Kidney tubule cell (primary cell): ENCODE measurements around the gene FAM78A.
"Not testable (repeated sequence)": the region's sequence is repeated elsewhere in the genome, so short reads cannot be mapped to it uniquely, and the experiment has no call there.

Experiments
- DNase-seq: peaks from one replicate; pipeline ENCODE4 v3.0.0-alpha.2; 2018; ENCODE audit warnings: low spot score

Gene FAM78A

DNA sequence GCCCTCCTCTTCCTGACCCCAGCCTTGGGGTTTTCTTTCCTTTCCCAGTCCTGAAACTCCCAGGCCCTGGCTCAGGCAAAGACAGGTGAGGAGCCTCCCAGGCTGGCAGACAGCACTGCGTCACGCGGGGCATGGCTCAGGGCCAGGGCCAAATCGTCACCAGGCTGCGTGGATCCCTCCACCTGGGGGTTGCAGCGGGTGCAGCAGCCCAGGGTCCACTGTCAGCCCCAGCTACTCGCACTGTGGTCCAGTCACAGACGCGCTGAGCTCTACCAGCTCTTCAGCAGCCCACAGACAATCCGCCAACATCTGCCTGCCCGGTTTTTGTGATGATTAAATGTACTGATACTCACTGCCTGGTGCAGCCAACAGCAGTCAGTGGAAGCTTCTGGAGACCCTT, 12.1 kb downstream of the FAM78A start:
- no peak for DNase-seq

DNA sequence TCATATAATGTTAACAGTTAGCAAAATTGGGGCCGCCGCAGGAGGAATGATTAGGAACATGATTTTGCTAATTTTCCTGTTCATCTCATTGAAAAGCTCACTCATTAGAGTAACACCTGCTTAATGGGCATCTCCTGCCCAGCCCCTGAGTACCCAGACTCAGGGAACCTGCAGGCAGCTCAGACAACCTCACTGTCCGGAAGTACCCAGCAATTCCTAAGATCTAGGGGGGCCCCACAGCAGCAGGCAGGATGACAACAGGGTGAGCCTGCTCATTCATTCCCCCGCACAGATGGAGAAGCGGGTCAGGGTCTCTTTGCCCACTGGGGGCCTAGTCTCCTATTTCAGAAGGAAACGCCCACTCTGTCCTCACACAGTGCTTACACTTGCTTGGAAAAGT, 12.6 kb downstream of the FAM78A start:
- no peak for DNase-seq

DNA sequence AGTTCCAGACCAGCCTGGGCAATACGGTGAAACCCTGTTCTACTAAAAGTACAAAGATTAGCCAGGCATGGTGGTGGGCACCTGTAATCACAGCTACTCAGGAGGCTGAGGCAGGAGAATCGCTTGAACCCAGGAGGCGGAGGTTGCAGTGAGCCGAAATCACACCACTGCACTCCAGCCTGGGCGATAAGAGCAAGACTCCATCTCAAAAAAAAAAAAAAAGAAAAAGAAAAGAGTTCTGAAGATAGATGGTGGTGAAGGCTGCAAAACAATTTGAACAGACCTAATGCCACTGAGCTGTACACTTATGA, 13.3 kb downstream of the FAM78A start:
- not testable (repeated sequence) for DNase-seq

DNA sequence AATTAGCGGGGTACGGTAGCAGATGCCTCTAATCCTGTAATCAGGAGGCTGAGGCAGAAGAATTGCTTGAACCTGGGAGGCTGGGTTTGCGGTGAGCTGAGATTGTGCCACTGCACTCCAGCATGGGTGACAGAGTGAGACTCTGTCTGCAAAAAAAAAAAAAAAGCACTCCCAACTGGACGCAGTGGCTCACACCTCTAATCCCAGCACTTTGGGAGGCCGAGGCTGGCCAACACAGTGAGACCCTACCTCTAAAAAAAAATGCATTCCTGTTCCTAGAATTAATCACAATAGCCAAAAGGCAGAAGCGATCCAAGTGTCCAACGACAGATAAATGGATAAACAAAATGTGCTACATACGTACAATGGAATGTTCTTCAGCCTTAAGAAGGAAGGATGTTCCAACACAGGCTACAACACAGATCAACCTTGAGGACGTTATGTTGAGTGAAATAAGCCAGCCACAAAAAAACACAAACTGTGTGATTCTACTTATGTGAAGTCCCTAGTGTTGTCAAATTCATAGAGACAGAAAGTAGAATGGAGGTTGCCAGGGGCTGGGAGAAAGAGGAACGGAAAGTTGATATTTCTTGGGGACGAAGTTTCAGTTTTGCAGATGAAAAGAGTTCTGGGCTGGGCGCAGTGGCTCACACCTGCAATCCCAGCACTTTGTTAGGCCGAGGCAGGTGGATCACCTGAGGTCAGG, 13.8 kb downstream of the FAM78A start:
- no peak for DNase-seq

DNA sequence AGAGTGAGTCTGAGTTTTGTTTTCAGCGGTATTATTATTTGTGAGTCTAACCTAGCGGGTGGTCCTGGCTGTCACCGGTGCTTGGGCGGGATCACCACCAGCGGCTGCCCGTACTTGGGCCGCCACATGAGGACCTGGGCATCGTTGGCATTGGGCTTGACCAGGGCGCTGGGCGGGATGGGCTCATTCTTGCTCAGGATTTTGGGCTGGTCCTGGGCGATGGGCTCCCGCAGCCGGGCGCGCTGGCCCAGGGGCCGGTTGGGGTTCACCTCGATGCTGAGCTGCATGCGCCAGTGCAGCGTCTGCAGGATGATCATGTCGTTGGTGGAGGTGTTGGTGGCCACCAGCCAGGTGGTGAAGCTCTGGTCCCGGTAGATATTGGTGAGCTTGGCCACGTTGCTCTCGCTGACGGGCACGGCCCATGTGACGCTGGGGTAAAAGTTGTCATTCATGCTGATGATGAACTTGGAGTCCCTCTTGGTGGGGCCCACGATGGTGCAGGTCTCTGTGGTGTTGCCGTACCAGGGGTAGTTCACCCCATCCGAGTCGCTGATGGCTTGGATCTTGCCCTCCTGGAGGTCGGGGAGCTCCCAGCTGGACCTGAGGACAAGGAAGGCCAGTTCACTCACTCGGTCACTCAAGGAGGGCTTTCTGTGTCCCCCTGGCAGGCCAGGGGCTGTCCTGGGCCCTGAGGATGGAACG, 15.4 kb downstream of the FAM78A start:
- DNase-seq: no peak

DNA sequence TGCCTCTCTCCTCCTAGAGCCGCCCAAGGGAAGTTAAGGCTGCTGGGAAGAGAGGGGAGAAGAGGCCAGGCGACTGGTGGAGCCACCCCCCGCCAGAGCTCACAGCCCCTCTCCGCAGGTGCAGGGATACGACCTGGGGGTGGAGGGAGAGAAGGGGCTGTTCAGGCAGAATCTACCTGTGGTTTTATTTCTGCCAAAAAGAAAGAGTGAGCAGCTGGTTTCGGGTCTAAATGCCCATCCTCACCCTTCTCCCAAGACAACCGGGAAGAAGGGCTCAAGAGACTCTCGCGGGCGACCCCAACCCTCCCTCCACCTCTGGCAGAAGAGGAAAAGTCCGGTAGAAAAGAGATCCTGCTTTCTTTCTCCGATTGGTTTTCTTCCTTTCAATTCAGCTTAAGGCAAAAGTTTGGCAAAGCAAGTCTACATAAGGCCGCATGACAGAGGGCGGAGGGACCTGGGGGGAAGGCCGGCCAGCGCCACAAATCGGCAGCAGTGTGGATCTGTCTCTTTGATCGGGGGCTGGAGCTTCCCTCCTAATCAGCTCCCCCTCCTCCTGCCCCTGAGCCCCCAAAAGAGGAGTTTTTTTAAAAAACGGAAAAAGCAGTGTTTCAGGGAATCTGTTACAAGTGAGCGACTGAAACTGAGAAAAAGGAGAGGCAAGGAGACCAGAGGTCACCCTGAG, 16.3 kb downstream of the FAM78A start:
- no peak for DNase-seq

DNA sequence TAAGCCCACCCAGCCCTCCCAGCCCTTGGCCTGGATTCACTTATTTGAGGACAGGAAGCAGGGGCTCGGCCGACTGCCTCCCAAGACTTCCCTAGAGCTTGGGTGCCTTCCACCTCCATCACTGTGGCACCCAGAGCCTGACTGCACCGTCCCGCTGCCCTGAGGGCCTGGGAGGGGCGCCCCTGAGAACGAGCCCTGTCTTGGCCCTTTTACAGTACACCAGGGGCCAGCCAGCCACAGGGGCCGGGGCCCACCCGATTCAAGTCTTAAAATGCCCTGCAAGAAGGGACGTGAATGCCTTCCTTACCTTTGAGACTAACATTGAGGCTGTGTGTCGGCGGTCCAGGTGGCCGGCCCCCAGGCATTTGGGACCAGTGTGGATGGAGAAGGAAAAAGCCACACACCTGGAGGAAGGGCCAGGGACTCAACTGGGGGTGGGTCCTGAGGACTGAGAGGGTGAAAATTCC, 16.8 kb downstream of the FAM78A start:
- no peak for DNase-seq

DNA sequence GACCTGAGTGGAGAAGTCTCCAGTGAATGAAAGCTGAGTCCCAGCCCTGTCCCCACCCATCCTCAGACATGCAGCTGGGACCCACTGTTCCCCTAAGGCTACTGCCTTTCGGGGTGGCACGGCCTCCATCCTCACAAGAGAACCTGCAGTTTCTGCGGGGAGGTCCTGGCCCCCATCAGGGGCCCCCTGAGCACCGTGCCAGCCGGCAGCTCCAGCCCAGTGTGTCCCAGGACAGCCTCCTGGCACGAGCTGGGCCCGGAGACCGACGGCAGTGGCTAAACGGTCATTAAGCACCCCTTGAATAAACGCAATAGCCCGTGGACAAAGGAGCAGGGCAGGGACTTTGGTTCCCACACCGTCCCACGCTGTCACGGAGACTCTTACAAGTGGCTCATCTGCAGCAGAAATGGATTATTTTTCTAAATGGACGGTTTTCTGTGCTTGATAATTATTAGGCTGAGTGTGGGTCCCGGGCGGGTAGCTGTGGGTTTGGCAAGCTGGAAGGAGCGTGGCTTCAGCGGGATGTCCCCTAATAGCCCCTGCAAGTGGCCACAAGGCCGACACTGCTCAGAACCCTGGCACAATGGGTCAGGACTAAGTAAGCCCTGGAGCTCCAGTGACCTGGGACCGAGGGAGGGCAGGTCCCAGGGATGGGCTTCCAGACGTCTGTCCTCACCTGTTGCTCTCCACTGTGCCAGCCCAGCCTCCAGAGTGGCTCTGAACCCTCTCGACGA, 17.4 kb downstream of the FAM78A start:
- DNase-seq: no peak

DNA sequence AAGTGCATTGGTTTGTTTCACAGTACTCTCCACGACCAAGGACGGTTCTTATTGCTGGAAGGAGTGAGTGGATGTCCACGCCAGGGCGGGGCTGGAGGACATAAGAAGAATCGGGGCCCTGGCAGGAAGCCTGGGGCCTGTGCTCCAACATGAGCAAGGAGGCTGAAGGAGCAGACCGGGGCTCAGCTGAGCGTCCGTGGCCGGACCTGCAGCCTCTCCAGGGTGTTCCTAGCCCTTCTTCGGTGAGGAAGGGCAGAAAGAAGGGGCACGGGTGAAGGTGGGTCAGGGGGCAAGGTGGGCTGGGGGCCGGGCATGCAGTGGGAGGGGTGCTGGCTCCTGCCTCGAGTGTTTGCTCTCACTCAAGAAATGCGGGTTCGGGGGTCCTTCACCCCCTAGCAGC, 18.1 kb downstream of the FAM78A start:
- no peak for DNase-seq

DNA sequence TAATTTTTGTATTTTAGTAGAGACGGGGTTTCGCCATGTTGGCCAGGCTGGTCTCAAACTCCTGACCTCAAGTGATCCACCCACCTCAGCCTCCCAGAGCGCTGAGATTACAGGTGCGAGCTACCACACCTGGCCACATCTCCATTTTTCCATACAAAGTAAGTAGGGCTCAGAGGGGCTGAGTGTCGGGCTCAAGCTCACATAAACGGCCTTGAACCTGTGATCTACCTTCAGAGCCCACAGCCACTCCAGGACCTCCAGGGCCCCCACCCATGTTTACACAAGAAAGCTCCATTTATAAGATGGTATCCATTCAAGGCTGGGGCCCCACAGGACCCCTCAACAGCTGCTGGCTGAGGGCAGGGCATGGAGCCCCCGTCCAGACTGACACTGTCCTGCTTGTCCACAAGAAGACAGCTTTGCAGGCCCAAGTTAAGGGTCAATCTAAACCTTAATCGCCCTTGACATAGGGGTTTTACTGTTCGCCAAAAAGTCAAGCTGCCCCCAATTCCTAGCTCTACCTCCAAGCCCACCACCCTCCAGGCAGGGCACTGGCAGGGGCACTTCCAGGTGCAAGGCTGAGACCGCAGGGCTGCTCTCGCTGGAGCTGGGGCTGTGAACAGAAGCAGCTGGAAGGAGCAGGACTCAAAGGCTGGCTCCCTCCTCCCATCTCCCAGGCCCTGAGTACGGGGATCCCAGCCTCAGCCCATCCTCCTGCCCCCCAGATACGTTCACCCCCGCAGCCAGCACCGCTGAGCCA, 18.9 kb downstream of the FAM78A start:
- DNase-seq: no peak

DNA sequence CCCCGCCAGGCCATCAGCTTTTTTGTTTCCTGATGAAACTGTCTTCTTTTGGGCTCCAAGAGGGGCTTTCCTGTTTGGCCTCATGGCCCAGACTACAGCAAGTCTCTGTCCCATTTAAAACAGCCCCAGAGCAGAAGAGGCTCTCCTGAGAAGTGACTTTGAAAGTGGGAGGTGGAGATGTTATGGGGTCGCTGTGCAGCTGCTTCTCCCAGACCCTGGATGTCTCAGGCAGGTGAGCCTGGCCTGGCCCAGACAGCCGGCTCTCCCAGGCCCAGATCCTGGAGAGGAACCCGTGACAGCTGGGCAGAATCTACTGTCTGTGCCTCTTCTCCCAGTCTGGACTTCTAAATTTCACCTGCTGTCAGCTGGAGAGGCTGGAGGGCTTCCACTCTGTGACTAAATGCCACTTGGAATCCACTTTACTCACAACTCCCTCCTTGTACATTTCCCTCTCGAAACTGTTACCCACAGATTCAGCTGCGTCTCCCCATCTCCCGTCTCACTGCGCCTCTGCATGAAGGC, 20.6 kb downstream of the FAM78A start:
- DNase-seq: no peak

DNA sequence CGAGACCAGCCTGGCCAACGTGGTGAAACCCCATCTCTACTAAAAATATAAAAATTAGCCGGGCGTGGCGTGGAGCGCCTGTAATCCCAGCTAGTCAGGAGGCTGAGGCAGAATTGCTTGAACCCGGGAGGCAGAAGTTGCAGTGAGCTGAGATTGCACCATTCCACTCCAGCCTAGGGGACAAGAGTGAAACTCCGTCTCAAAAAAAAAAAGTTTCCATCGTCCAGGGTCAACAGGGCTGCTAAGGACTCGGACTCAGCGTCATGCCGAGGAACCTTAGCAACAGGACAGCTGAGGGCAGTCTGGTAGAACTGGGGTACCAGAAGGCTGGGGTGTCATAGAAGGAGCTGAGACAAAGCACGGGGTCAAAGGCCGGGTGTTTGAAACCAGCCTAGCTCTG, 21.7 kb downstream of the FAM78A start:
- no peak for DNase-seq

DNA sequence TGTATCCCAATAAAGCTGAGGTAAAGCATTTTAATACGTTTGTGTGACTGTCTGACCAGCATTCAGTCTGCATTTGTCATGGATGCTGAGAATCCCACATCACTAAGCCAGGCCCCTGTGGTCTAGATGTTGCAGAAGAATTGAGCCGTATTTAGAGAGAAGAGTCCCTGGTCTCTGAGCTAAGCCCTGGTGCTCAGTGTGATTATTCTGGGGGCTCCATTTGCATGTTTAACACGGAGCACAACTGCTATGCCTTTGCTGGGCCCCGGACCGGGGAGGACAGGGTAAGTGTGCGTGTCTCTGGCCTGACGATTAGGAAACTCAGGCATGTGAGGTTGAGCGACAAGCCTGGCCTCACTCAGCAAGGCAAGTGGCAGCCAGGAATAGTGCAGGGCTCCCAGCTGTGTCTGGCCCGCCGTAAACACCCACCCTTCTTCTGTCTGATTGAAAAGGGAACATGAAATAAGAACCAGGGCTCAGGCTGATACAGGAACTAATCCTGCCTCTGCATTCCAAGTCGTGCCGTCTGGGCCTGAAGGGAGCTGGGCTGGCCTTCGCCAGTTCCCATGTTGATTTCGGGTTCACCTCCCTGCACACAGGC, 22.3 kb downstream of the FAM78A start:
- no peak for DNase-seq

DNA sequence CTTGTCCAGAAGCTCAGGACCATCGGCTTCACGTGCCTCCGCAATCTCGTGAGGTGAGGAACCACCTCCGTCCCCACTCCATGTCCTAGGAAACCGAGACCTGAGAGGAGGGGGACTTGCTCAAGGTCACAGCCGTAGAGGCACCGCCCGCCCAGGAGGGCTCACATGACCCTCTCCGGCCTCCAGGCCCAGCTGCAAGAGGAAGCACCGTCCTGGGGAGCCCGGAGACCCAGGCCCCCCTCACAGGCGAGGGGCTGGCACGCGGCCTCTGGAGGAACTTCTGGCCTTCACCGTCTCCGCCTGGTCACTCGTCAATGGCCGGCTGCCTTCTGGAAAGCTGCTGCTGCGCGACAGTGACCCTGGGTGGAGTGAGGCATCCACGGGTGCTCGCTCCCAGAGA, 24.2 kb downstream of the FAM78A start:
- DNase-seq: no peak

DNA sequence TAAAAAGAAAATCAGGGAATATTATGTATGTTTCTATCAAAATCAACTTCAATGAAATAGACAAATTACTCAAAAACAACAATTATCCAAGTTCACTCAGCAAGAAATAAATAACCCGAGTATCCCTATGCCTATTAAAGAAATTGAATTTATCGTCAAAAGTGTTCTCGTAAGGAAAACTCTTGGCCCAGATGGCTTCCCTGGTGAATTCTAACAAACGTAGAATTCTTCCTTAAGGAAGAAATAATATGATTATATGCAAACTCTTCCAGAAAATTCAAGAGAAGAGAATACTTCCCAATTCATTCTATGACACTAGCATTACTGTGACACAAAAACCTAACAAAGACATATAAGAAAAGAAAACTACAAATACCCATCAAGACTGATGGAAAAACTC, 29.7 kb downstream of the FAM78A start:
- DNase-seq: no peak

DNA sequence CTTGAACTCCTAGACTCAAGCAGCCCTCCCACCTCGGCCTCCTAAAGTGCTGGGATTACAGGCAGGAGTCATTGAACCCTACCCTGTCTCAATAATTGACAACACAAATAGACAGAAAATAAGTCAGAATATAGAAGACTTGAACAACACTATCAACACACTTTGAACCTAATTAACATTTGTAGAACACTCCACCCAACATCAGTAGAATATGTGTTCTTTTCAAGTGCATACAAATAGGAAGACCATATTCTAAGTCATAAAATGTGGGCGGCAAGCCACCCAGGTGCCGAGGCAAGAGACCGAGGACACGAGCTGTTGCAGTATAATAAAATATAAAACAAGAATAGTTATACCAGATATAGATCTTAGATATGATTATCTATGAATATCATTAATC, 32.0 kb downstream of the FAM78A start:
- not testable (repeated sequence) for DNase-seq

DNA sequence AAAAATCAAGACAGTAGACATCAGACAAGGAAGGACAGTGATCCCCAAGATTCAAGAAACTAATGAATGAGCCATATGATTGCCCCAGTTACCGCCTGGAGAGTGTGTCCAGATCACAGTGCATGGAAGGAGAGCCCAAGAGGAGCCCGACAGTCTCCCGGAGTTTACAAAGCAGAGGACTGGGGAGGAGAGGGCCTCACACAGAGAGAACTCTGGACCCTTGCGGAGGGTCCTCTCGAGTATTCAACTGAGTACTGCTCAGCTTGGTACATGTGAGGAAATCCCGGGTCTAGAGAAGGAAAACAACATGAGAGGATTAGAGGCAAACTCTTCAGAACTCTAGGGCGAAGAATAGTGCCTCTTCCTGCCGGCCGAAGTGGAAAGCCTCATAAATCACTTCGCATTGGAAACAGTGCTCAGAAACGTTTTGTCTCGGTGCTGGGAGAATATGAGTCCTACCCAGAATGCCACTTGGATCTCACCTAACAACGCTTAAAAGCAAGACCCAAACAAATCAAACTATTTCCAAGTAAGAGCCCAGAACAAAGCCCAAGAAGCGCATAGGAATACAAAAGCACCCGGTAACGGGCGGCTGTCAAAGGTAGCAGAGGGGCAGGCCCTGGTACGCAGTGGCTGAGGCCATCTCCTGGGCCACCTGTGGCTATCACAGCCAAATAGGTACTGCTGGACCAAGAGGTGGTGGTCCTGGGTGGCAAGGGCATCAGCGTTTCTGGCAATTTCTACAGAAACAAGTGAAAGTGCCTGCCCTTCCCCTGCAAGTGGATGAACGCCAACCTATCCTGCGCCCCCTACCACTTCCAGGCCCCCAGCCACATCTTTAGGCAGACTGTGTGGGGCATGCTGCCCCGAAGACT, 36.0 kb downstream of the FAM78A start:
- DNase-seq: no peak

DNA sequence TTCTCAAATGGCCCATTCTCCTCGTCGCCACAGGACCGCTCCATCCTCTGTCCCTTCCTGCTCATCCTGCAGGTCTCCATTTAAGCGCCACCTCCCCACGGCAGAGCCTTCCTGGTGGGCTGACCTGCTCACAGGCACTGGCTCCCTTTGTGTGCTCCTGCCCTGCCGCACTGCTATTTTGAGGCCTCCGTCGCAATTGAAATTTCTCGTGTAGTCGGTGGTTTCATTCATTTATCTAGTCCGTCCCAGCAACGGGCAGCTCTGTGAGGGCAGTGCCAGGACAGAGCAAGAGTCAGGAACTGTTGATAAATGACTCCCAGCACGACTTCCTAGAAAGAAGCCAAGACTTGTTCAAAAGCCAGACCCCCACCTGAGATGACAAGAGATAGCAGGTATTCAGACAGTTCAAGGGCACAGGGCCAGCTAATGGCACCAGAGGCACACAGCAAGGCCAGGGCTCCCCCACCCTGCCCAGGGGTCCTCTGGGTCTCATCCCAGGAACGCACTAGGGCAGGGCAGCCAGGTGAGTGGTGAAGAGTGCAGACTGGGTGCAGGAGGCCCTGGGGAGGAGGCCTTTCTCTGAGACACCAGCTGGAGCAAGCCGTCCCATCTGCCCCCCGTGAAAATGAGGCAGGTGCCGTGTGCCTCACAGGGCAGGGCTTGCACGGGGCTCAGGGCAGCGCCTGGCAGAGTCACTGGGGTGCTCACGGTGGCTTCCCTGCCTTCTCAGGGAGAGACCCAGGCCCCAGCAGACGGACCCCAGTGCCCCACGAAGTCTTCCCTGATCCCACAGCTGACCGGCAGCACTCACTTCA, 36.9 kb downstream of the FAM78A start:
- no peak for DNase-seq

DNA sequence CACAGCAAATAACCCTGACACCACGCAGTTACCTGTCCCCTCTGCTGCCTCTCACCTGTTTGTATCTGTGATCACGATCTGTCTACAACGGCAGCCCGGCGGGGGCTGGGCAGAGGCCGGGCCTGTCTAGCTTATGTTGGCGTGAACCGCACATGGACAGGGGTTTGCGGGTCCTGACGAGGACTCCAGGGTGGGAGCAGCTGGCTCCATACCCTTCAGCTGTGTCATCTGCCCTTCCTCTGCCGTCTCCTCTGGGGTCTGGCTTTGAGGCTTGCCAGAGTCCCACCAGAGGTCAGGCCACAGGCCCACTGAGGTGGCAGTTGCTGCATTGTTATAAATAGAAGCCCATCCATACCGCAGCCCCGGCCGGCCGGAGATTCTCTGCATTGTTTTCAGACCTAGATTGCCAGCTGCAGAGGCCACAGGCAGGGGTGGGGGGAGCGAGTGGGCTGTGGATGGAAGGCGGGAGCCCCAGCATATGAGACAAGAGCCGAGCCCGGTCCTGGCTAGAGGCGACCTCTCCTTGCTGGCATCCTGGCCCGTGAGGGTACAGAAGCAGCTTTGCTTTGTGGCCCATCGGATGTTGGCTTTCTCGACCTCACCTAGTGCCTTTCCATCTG, 37.8 kb downstream of the FAM78A start:
- no peak for DNase-seq
